Activated CD8-positive, alpha-beta T cell treated with anti-CD3 and anti-CD28 coated beads, Interleukin-2, amount 10 ng/mL, durations not matched to agents 7 days and 5 days (primary cell): ENCODE results near the gene DNAJB7. TPM values are rescaled to one million over a fixed set of nuclear protein-coding genes. Genes with fewer than 3 reads are reported as not detected.

ENCODE experiments used
- ATAC-seq: fragments of 150-1000 bp; cut with Tn5 transposase; one replicate; pipeline ENCODE4 v1.10.0; 2021; ENCODE audit warnings: moderate library complexity
- CTCF ChIA-PET: fragments of 350-600 bp; sonication (Branson Sonifier 250); formaldehyde crosslinking; loops from one replicate; lab custom pipeline; 2021; ENCODE audit warnings: antibody characterized with exemption; lab: Charles Lee
- POLR2A ChIA-PET: fragments of 350-600 bp; sonication (Branson Sonifier 250); formaldehyde crosslinking; loops from one replicate; lab custom pipeline; 2021; ENCODE audit warnings: antibody characterized with exemption; lab: Charles Lee
- DNase-seq: peaks from one replicate; pipeline ENCODE4 v3.0.0-alpha.2; 2020
- H3K27ac Mint-ChIP-seq: one replicate; pipeline ENCODE4 v1.8.0; 2021; ENCODE audit warnings: mild to moderate bottlenecking, mixed read lengths
- H3K27me3 Mint-ChIP-seq: one replicate; pipeline ENCODE4 v1.8.0; 2021; ENCODE audit warnings: low read depth, mixed read lengths
- H3K36me3 Mint-ChIP-seq: one replicate; pipeline ENCODE4 v1.8.0; 2021; ENCODE audit warnings: low read depth, mixed read lengths
- H3K4me1 Mint-ChIP-seq: one replicate; pipeline ENCODE4 v1.8.0; 2021; ENCODE audit warnings: low read depth, mixed read lengths
- H3K4me3 Mint-ChIP-seq: one replicate; pipeline ENCODE4 v1.8.0; 2021; ENCODE audit warnings: mild to moderate bottlenecking, mixed read lengths
- H3K9me3 Mint-ChIP-seq: one replicate; pipeline ENCODE4 v1.8.0; 2022; ENCODE audit warnings: mixed read lengths; ENCODE audit not compliant: insufficient read depth
- total RNA-seq, 2 experiments: library from RNA; stranded (reverse); gene quantifications; one replicate each; pipeline ENCODE4 v1.2.3, GENCODE V29; 2021

DNAJB7 gene
- total RNA-seq: not detected

DNA sequence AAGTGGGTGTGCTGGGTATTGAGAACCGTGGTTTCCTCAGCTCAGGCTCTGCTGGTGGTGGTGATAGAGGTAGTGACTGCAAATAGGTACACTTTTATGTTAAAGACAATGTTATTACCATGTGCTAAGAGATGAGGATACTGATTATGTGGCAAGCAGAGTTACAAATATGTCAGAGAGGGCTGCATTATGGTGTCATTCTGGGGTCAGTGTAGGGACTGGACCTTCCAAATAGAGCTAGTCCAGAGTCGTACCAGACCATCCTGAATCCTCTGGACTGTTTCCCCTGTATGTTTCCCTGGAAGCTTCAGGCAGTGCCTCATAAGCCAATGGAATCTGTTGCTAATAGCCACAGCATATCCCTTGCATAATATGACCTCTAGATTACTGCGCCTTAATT is at the start of gene DNAJB7:
Gene DNAJB7 (minus strand): TSS at position 101 of the 400 bp plus-strand sequence. CDS start 119 bp downstream, outside the sequence.
- Mint-ChIP-seq H3K27me3 (no peaks in the 10 kb centered on the region), H3K4me3 (no peak within 1 kb of the TSS), H3K9me3 (no peaks in the 10 kb centered on the region), H3K36me3 (peaks cover 13% of the 10 kb centered on the region), H3K27ac (no peak within 1 kb of the TSS), H3K4me1 (peaks cover 27% of the 10 kb centered on the region)
- ATAC-seq: no peak
- CTCF ChIA-PET: interaction anchor here (0.9 to 2.0 kb wide), 2 partner anchors 12 to 179 kb away, joined by 4 to 8 read pairs; no protein-coding TSS in a partner anchor
- DNase-seq: no peak
- POLR2A ChIA-PET: no interaction called here

DNA sequence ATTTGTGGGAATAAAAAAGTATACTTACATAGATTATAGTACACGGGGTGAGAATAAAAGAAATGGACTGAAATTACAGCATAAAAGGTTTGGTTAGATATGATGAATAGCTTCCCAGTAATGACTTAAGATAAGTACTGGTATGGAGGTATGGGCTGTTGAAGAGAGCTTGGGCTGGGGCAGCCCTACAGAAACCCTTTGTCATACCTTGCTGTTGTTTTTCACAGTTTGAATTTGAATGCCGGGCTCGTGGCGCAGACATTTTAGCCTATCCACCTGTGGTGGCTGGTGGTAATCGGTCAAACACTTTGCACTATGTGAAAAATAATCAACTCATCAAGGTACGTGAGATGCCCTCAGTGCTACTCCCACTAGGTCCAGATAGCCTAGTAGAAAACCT is 47.0 kb upstream of the DNAJB7 start:
- POLR2A ChIA-PET: no interaction called here
- no peak overlapping the region for H3K27ac Mint-ChIP-seq
- no peak overlapping the region for H3K4me3 Mint-ChIP-seq
- H3K27me3 Mint-ChIP-seq: no peaks in the 10 kb centered on the region
- H3K36me3 Mint-ChIP-seq: peaks cover 5% of the 10 kb centered on the region
- CTCF ChIA-PET: interaction anchor here (1.2 to 4.6 kb wide), 5 partner anchors 10 to 328 kb away, joined by 3 to 29 read pairs (median 8); no protein-coding TSS in a partner anchor
- no peak for ATAC-seq
- DNase-seq: no peak
- H3K9me3 Mint-ChIP-seq: no peaks in the 10 kb centered on the region
- H3K4me1 Mint-ChIP-seq: no peaks in the 10 kb centered on the region

DNA sequence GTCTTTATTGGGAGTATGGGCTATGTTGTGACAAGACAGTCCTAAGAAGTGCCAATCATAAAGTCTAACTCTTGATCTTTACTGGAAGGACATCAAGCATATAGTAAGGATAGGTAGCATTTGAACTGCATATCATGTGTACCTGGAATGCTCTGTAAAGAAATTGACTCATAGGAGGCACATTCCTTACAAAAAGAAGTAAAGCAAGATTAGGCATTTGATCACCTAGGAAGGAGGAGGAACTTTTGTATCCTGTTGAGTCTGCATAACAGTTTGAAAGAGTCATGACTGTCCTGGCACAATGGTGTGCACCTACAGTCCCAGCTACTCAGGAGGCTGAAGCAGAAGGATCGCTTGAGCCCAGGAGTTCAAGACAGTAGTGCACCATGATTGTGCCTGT is 42.2 kb upstream of the DNAJB7 start:
- H3K36me3 Mint-ChIP-seq: no peaks in the 10 kb centered on the region
- ChIA-PET POLR2A (interaction anchor here (0.5 to 1.4 kb wide), 2 partner anchors 10 to 141 kb away, joined by 3 to 4 read pairs; no protein-coding TSS in a partner anchor), CTCF (no interaction called here)
- H3K27ac Mint-ChIP-seq: no peak overlapping the region
- ATAC-seq (no peak), DNase-seq (no peak)
- H3K4me3 Mint-ChIP-seq: no peak overlapping the region
- H3K9me3 Mint-ChIP-seq: no peaks in the 10 kb centered on the region
- no peaks in the 10 kb centered on the region for H3K27me3 Mint-ChIP-seq
- H3K4me1 Mint-ChIP-seq: peaks cover 3% of the 10 kb centered on the region

DNA sequence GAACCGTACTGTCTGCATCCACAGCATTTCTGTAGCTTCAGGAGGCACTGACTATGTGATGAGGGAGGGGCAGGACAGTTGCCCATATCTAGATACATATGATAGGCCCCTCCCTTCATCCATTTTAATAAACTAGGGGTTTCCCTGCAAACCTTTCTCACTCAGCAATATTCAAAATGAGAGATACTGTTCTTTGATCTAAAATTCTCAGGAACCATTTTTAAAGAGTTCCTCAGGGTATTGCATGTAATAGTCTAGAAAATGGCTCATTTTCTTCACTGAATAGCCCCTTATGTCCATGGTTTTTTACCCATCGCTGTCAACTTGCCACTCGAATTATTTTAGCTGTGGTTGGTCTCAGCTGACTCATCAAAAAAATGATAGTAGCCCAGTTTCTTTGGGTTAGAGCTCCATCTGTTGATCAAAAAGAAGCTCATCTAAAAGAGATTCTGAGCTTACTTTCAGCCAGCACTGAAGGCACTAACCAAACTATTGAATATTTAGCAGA is 37.0 kb upstream of the DNAJB7 start:
- Mint-ChIP-seq H3K27me3 (no peaks in the 10 kb centered on the region), H3K9me3 (no peaks in the 10 kb centered on the region), H3K36me3 (peaks cover 2% of the 10 kb centered on the region), H3K4me1 (peaks cover 8% of the 10 kb centered on the region), H3K4me3 (no peak overlapping the region), H3K27ac (no peak overlapping the region)
- ATAC-seq: peak; percentile 33
- ChIA-PET POLR2A (interaction anchor here (0.6 to 1.4 kb wide), 3 partner anchors 104 to 253 kb away, joined by 3 to 4 read pairs (median 4); no protein-coding TSS in a partner anchor), CTCF (interaction anchor here (0.6 to 2.7 kb wide), 52 partner anchors 9 to 551 kb away, joined by 3 to 57 read pairs (median 4); partner anchors contain the start of genes ST13 and XPNPEP3)
- DNase-seq: peak; percentile 24

DNA sequence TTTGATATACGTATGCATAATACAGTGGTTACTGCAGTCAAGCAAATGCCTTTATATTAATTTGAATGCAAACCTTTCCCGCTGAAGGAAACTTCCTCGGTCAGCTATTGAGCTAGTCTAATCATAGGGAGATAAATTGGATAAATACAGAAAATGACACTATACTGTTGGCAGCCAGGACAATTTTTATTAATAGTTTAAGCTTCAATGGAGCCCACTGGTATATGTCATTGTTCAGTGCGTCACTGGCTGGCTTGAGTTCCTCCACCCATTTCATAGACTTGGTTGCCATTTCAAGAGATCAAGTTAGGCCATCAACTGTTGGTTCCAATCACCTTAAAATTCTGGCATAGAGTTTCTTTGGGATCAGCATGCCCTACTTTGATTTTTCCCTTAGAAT is 32.5 kb upstream of the DNAJB7 start:
- no peaks in the 10 kb centered on the region for H3K9me3 Mint-ChIP-seq
- DNase-seq (no peak), ATAC-seq (no peak)
- H3K27me3 Mint-ChIP-seq: no peaks in the 10 kb centered on the region
- ChIA-PET CTCF (interaction anchor here (0.8 to 1.0 kb wide), 2 partner anchors 212 to 249 kb away, joined by 3 to 7 read pairs; no protein-coding TSS in a partner anchor), POLR2A (no interaction called here)
- peaks cover 2% of the 10 kb centered on the region for H3K36me3 Mint-ChIP-seq
- H3K4me1 Mint-ChIP-seq: peaks cover 8% of the 10 kb centered on the region
- no peak overlapping the region for H3K4me3 Mint-ChIP-seq
- H3K27ac Mint-ChIP-seq: no peak overlapping the region

DNA sequence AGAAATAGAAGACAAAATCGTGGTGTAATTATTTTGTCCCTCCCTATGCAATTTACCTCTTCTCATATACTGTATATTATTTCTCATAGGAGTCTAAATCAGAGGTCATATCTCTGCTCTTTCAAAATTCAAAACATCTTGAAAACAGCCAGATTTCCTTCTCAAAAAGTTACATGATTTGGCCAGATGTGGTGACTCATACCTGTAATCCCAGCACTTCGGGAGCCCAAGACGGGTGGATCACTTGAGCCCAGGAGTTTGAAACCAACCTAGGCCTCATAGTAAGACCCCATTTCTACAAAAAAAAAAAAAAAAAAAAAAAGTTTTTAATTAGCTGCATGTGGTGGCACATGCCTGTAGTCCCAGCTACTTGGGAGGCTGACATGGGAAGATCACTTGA is 29.0 kb upstream of the DNAJB7 start:
- ChIA-PET CTCF (interaction anchor here (1.4 kb wide), 1 partner anchor 8 kb away, joined by 4 read pairs; no protein-coding TSS in a partner anchor), POLR2A (no interaction called here)
- no peak overlapping the region for H3K4me3 Mint-ChIP-seq
- DNase-seq: no peak
- peaks cover 6% of the 10 kb centered on the region for H3K4me1 Mint-ChIP-seq
- no peaks in the 10 kb centered on the region for H3K27me3 Mint-ChIP-seq
- ATAC-seq: no peak
- peaks cover 25% of the 10 kb centered on the region for H3K36me3 Mint-ChIP-seq
- H3K27ac Mint-ChIP-seq: no peak overlapping the region
- H3K9me3 Mint-ChIP-seq: no peaks in the 10 kb centered on the region

DNA sequence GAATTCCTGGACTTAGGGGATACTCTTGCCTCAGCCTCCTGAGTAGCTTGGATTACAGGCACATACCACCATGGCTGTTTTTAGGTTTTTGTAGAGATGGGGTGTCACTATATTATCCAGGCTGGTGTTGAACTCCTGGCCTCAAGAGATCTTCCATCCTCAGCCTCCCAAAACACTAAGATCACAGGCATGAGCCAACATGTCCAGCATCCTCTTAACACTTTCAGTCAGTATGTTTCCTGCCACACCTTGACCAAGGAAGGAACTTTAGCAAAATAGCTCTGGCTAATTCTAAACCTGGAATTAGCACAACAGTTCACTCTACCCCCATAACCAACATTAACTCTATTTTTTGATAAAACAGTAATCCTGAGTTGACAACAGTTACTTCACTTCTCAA is 27.2 kb upstream of the DNAJB7 start:
- DNase-seq: no peak
- Mint-ChIP-seq H3K4me3 (no peak overlapping the region), H3K4me1 (peaks cover 6% of the 10 kb centered on the region), H3K9me3 (no peaks in the 10 kb centered on the region), H3K27ac (peak overlapping the region; percentile 46), H3K27me3 (no peaks in the 10 kb centered on the region), H3K36me3 (peaks cover 23% of the 10 kb centered on the region)
- ChIA-PET POLR2A (no interaction called here), CTCF (interaction anchor here (0.9 kb wide), 1 partner anchor 34 kb away, joined by 3 read pairs; no protein-coding TSS in a partner anchor)
- no peak for ATAC-seq

DNA sequence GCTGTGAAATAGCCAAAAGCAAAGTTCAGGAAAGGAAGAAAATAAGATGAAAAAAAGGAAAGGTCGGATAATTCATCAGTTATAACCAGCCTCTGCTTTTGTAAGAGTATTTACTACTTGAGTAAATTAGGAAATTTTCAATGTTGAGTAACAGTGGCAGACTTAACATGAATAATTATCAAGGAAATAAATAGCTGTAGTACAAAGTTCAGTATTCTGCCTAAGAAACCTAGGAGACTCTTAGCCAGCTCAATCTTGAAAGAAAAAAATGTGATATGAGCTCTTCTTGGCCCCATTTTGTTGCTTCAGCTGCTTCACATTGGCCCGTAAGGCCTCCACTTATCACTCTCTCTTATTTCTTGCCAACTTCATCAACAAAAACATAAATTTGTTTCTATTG is 17.0 kb upstream of the DNAJB7 start:
- Mint-ChIP-seq H3K27me3 (no peaks in the 10 kb centered on the region), H3K4me1 (no peaks in the 10 kb centered on the region), H3K9me3 (no peaks in the 10 kb centered on the region), H3K4me3 (no peak overlapping the region), H3K36me3 (peaks cover 4% of the 10 kb centered on the region), H3K27ac (no peak overlapping the region)
- DNase-seq (no peak), ATAC-seq (no peak)
- ChIA-PET POLR2A (no interaction called here), CTCF (interaction anchor here (1.0 to 1.6 kb wide), 2 partner anchors 20 to 44 kb away, joined by 3 to 4 read pairs; no protein-coding TSS in a partner anchor)

DNA sequence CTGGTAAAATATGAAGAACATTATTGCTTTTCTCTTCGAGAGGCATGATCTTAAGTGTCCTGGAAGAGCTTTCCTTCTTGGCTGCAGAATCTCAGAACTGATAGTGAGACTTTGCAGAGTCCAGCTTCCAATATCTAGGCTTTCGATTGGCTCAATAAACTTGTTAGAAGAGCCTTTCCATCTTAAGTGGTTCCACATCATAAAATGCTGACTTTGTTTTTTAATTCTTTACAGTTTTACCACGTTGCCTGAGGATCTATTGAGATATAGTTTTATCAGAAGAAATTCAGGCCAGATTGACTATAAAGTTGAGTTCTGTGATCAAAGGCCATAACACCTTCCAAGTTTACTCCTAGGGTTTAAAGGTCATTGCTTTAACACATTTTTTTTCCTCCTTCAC is 15.6 kb upstream of the DNAJB7 start:
- DNase-seq (no peak), ATAC-seq (no peak)
- Mint-ChIP-seq H3K27ac (no peak overlapping the region), H3K9me3 (no peaks in the 10 kb centered on the region), H3K27me3 (no peaks in the 10 kb centered on the region), H3K4me1 (no peaks in the 10 kb centered on the region), H3K36me3 (peaks cover 4% of the 10 kb centered on the region), H3K4me3 (no peak overlapping the region)
- CTCF ChIA-PET: interaction anchor here (1.2 to 2.0 kb wide), 3 partner anchors 22 to 194 kb away, joined by 6 read pairs; no protein-coding TSS in a partner anchor
- POLR2A ChIA-PET: interaction anchor here (1.2 kb wide), 1 partner anchor 21 kb away, joined by 5 read pairs; the partner anchor contains the start of genes ST13 and XPNPEP3

DNA sequence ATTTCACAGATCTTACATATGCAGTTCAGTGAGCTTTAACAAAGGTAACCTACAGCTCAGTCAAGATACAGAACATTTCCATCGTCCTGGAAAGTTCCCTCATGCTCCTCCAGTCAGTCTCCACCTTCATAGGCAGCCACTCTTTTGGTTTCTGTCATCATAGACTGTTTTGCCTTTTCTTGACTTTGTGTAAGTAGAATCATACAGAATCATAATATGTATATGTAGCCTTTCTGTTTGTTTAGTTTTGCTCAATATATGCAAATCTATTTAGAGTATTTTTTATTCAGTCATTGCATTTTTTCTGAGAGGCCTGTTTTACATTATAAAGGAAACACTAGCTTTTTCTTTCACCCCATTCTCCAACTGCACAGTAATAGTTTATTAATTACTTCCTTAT is 15.0 kb upstream of the DNAJB7 start:
- no peaks in the 10 kb centered on the region for H3K4me1 Mint-ChIP-seq
- ATAC-seq: no peak
- no peak overlapping the region for H3K27ac Mint-ChIP-seq
- peaks cover 3% of the 10 kb centered on the region for H3K36me3 Mint-ChIP-seq
- H3K27me3 Mint-ChIP-seq: no peaks in the 10 kb centered on the region
- ChIA-PET CTCF (interaction anchor here (1.2 to 2.0 kb wide), 3 partner anchors 22 to 193 kb away, joined by 6 read pairs; no protein-coding TSS in a partner anchor), POLR2A (no interaction called here)
- H3K4me3 Mint-ChIP-seq: no peak overlapping the region
- H3K9me3 Mint-ChIP-seq: no peaks in the 10 kb centered on the region
- DNase-seq: no peak

DNA sequence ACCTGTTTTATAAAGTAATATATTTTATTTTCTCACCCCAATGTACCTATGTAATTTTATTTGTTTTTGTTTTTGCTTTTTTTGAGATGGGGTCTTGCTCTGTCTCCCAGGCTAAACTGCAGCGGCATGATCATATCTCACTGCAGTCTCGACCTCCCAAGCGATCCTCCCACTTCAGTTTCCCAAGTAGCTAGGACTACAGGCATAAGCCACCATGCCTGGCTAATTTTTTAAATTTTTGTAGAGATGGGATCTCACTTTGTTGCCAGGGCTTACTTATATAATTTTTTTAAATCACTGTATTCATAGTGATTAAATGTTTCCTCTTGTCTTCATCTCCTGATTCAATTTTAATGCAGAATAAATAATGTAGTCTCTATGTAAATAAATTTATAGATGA is 13.2 kb upstream of the DNAJB7 start:
- H3K36me3 Mint-ChIP-seq: peaks cover 4% of the 10 kb centered on the region
- no peak for DNase-seq
- H3K4me3 Mint-ChIP-seq: no peak overlapping the region
- no peaks in the 10 kb centered on the region for H3K27me3 Mint-ChIP-seq
- ATAC-seq: no peak
- H3K9me3 Mint-ChIP-seq: no peaks in the 10 kb centered on the region
- ChIA-PET CTCF (interaction anchor here (0.9 kb wide), 1 partner anchor 10 kb away, joined by 3 read pairs; no protein-coding TSS in a partner anchor), POLR2A (no interaction called here)
- no peaks in the 10 kb centered on the region for H3K4me1 Mint-ChIP-seq
- H3K27ac Mint-ChIP-seq: no peak overlapping the region

DNA sequence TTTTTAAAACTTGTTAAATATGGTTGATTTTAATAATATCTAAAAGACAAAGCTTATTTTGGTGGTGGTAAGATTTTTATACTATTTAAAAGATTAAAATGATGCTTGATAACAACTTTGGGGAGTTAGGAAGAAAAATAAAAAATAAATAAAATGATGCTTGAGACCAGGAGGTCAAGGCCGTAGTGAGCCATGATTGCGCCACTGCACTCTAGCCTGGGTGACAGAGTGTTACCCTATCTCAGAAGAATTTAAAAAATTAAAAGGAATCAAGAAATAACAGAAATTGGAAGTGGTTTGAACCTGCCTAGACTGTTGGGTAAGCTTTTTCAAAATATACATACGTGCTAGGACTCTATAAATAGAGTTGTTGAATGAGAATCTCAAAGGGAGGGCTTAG is 12.1 kb upstream of the DNAJB7 start:
- ATAC-seq: no peak
- Mint-ChIP-seq H3K27me3 (no peaks in the 10 kb centered on the region), H3K27ac (no peak overlapping the region), H3K4me1 (no peaks in the 10 kb centered on the region), H3K9me3 (no peaks in the 10 kb centered on the region), H3K4me3 (no peak overlapping the region), H3K36me3 (peaks cover 4% of the 10 kb centered on the region)
- ChIA-PET CTCF (interaction anchor here (0.9 to 1.5 kb wide), 2 partner anchors 11 to 25 kb away, joined by 3 to 4 read pairs; no protein-coding TSS in a partner anchor), POLR2A (no interaction called here)
- DNase-seq: no peak
